GM18870 (cell line): Measurements from ENCODE around the gene MSL2.
"Not testable (repeated sequence)": the region's sequence is repeated elsewhere in the genome, so short reads cannot be mapped to it uniquely, and the experiment has no call there.

ENCODE experiments used
- ATAC-seq: cut with Tn5 transposase; IDR thresholded peaks from one replicate; pipeline ENCODE4 v1.9.1; 2021; ENCODE audit warnings: moderate library complexity; ENCODE audit not compliant: unreplicated experiment

The MSL2 gene

GRCh38 chr3:136149667-136150066, 46.5 kb downstream of the MSL2 start:
- ATAC-seq = no peak

- no peak for ATAC-seq
These were observed 49.0 kb downstream of the MSL2 start for GRCh38 chr3:136146981-136147729.

GRCh38 chr3:136144397-136144796, 51.7 kb downstream of the MSL2 start:
- not testable (repeated sequence) for ATAC-seq

- ATAC-seq = no peak
These were observed 53.5 kb downstream of the MSL2 start for GRCh38 chr3:136142592-136142991.

GRCh38 chr3:136141891-136142290, 54.2 kb downstream of the MSL2 start:
- no peak for ATAC-seq

GRCh38 chr3:136141291-136141785, 54.8 kb downstream of the MSL2 start:
- ATAC-seq = no peak

GRCh38 chr3:136136454-136136853, 59.7 kb downstream of the MSL2 start:
- ATAC-seq = no peak

GRCh38 chr3:136135039-136135802, 60.9 kb downstream of the MSL2 start:
- ATAC-seq = no peak

- ATAC-seq = no peak
These were observed 62.0 kb downstream of the MSL2 start for GRCh38 chr3:136134091-136134490.

GRCh38 chr3:136131647-136132046, 64.5 kb downstream of the MSL2 start:
- not testable (repeated sequence) for ATAC-seq

- no peak for ATAC-seq
These were observed 74.1 kb downstream of the MSL2 start for GRCh38 chr3:136122006-136122405.

GRCh38 chr3:136120373-136121348, 75.5 kb downstream of the MSL2 start:
- peak; percentile 93 for ATAC-seq

GRCh38 chr3:136119783-136120182, 76.4 kb downstream of the MSL2 start:
- not testable (repeated sequence) for ATAC-seq

- ATAC-seq = not testable (repeated sequence)
These were observed 76.8 kb downstream of the MSL2 start for GRCh38 chr3:136119332-136119731.

GRCh38 chr3:136114421-136114820, 81.7 kb downstream of the MSL2 start:
- no peak for ATAC-seq

GRCh38 chr3:136110481-136110880, 85.7 kb downstream of the MSL2 start:
- ATAC-seq = no peak

GRCh38 chr3:136109499-136109898, 86.6 kb downstream of the MSL2 start:
- ATAC-seq = peak; percentile 97

GRCh38 chr3:136106101-136106500, 90.0 kb downstream of the MSL2 start:
- ATAC-seq = no peak

GRCh38 chr3:136105044-136105443, 91.1 kb downstream of the MSL2 start:
- ATAC-seq = no peak
